Thyroid gland (tissue), 4 donors: ENCODE results near the gene SLC22A17. TPM values are rescaled to one million over a fixed set of nuclear protein-coding genes. Genes with fewer than 3 reads are reported as not detected.

Experiments used
- DNase-seq, 2 donors: peaks; one replicate each; pipeline ENCODE4 v3.0.0-alpha.2; 2019
- H3K27ac ChIP-seq, 3 donors: fragments of 200-600 bp; sonication (generic); 1 replicate in 2 of 3; 2 replicates in 1 of 3; pipeline ENCODE4 v1.5.1; 2016 to 2019; ENCODE audit warnings: mild to moderate bottlenecking in 1 of 3, moderate library complexity in 1 of 3
- H3K27me3 ChIP-seq: fragments of 200-600 bp; sonication (generic); one replicate; pipeline ENCODE4 v1.5.1; 2019
- H3K36me3 ChIP-seq, 2 donors: fragments of 200-600 bp; sonication (generic); one replicate each; pipeline ENCODE4 v1.5.1; 2016 to 2019
- H3K4me1 ChIP-seq, 2 donors: fragments of 200-600 bp; sonication (generic); one replicate each; pipeline ENCODE4 v1.5.1; 2017 to 2019
- H3K4me3 ChIP-seq, 3 donors: fragments of 200-600 bp; sonication (generic); replicated peaks in 1 of 3; 1 replicate in 2 of 3; 2 replicates in 1 of 3; pipeline ENCODE4 v1.5.1; 2016; ENCODE audit warnings: mild to moderate bottlenecking in 1 of 3
- H3K9me3 ChIP-seq: fragments of 200-600 bp; sonication (generic); one replicate; pipeline ENCODE4 v1.5.1; 2017
- CTCF ChIP-seq, 6 experiments: fragments of 200-600 bp in 3 of 6; fragments of 450-650 bp in 3 of 6; sonication (generic) in 3 of 6; IDR thresholded peaks; one replicate each; pipeline ENCODE4 v1.5.1; 2016 to 2019; ENCODE audit warnings: antibody characterized with exemption in 6 of 6, mild to moderate bottlenecking in 2 of 6, inconsistent platforms in 1 of 6, moderate library complexity in 1 of 6
- POLR2A ChIP-seq, 2 donors: fragments of 450-650 bp; IDR thresholded peaks; one replicate each; pipeline ENCODE4 v1.6.1; 2017; ENCODE audit warnings: antibody characterized with exemption in 2 of 2, mild to moderate bottlenecking in 2 of 2, moderate library complexity in 1 of 2
- WGBS, 2 donors: methylation state at CpG; one replicate each; pipeline ENCODE4 v1.1.5; 2017; 5-methylcytosine and 5-hydroxymethylcytosine counted together
- intact Hi-C: fragments of 100-400 bp; cut with DNase I; formaldehyde crosslinking; loops from one replicate; pipeline ENCODE4 v1.15.1; 2023
- total RNA-seq, 4 donors: library from RNA; depleted of rRNA; stranded (reverse); fragments of >200 nt; gene quantifications; one replicate each; pipeline ENCODE4 v1.2.3, GENCODE V29; 2016

SLC22A17 gene
- total RNA-seq, 4 donors from 2014 or later = 27.5 to 94.2 (median 53.7) TPM

GRCh38 chr14:23307687-23308644 lies 44.7 kb downstream of the SLC22A17 start:
- Histone ChIP-seq H3K27me3 (no peaks in the 10 kb centered on the region), H3K4me1 (peaks cover 25 to 35% of the 10 kb centered on the region in 2 donors), H3K9me3 (no peaks in the 10 kb centered on the region), H3K4me3 (peak overlapping the region in 1 of 3 donors; percentile 69), H3K27ac (peak overlapping the region in 2 of 3 donors; percentile 70 to 88), H3K36me3 (peaks cover 3 to 8% of the 10 kb centered on the region in 2 donors)
- DNase-seq = no peak
- intact Hi-C loops = no loop called here
- TF ChIP-seq POLR2A (IDR thresholded peaks at IDR 0.05) (no peak), CTCF (IDR thresholded peaks at IDR 0.05) (no peak)
- 83 to 86% methylated on average over 12 to 22 of the region's 22 CpGs for WGBS, 2 donors

GRCh38 chr14:23307146-23307530 lies 45.5 kb downstream of the SLC22A17 start:
- intact Hi-C loops = no loop called here

DNA sequence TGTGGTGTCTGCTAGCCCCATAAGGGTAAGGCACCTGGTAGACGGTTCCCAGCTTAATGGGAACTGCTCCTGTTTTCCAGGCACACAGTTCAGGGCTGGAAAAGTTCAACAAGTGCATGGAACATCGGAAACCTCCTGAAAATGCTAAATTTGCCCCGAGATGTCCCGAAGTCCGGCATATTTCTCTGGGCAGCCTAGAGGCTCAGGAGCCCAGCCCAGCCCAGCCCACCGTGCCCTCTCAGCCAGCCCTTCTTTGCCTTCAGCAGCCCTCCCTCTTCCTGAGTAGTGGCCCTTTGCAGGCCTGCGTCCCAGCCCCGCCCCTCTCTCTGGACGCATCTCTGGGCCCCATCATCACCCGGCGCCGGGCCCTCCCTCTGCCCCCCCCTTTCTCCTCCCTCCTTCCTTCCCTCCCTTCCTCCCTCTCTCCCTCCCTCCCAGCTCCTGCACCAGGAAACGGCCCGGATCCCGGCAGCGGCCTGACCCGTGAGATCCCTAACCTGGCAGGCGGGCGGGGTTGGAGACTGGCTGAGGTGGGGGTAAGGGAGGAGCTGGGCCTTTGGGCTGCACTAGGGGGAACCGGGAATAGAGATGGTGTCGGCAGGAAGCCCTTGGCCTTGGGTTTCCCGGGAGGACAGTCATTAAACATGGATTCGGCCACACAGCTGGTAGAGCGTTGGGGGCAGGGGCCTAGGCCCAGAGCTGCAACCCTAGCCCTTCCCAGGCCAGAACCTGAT lies 46.1 kb downstream of the SLC22A17 start, which contains the start of gene BCL2L2:
Gene BCL2L2 (plus strand): TSS at position 422 of the 734 bp plus-strand sequence. CDS start 935 bp downstream, outside the sequence.
- peaks cover 3 to 8% of the 10 kb centered on the region in 2 donors for H3K36me3 ChIP-seq
- no peaks in the 10 kb centered on the region for H3K27me3 ChIP-seq
- peak within 1 kb of the TSS; percentile 70 to 88 (median 87) for H3K27ac ChIP-seq
- H3K9me3 ChIP-seq = no peaks in the 10 kb centered on the region
- peak within 1 kb of the TSS in 2 of 3 donors; percentile 69 to 73 for H3K4me3 ChIP-seq
- DNase-seq = peak; percentile 96 to 97
- peak; percentile 41 to 82 for TF ChIP-seq POLR2A (IDR thresholded peaks at IDR 0.05)
- no peak for TF ChIP-seq CTCF (IDR thresholded peaks at IDR 0.05)
- intact Hi-C loops = no loop called here
- 0 to 4% methylated on average over 22 to 24 of the region's 24 CpGs for WGBS, 2 donors
- peaks cover 25 to 38% of the 10 kb centered on the region in 2 donors for H3K4me1 ChIP-seq

More at GRCh38 chr14:23307146-23307530, 45.5 kb downstream of the SLC22A17 start:
- H3K9me3 ChIP-seq = no peaks in the 10 kb centered on the region
- peak overlapping the region; percentile 70 to 88 (median 87) for H3K27ac ChIP-seq
- H3K27me3 ChIP-seq = no peaks in the 10 kb centered on the region
- peak overlapping the region in 2 of 3 donors; percentile 69 to 73 for H3K4me3 ChIP-seq
- H3K4me1 ChIP-seq = peaks cover 25 to 38% of the 10 kb centered on the region in 2 donors
- DNase-seq = no peak
- TF ChIP-seq POLR2A (IDR thresholded peaks at IDR 0.05) = no peak
- no peak for TF ChIP-seq CTCF (IDR thresholded peaks at IDR 0.05)
- 9% methylated on average over 5 of the region's 5 CpGs for WGBS, 2 donors
- H3K36me3 ChIP-seq = peaks cover 3 to 8% of the 10 kb centered on the region in 2 donors

GRCh38 chr14:23302290-23303225 lies 50.1 kb downstream of the SLC22A17 start, which contains the start of gene PPP1R3E:
Gene PPP1R3E (minus strand): TSS chr14:23302859. CDS start chr14:23302576, 283 bp downstream.
- Histone ChIP-seq H3K4me3 (peak within 1 kb of the TSS; percentile 54 to 82 (median 64)), H3K4me1 (peaks cover 20 to 35% of the 10 kb centered on the region in 2 donors), H3K27me3 (no peaks in the 10 kb centered on the region), H3K9me3 (no peaks in the 10 kb centered on the region), H3K27ac (peak within 1 kb of the TSS; percentile 82 to 98 (median 96)), H3K36me3 (peaks cover 0 to 5% of the 10 kb centered on the region in 2 donors)
- intact Hi-C loops = no loop called here
- DNase-seq = peak; percentile 86 to 88
- 3 to 8% methylated on average over 26 to 42 of the region's 81 CpGs for WGBS, 2 donors
- TF ChIP-seq CTCF (IDR thresholded peaks at IDR 0.05) = no peak
- peak in 1 of 2 donors; percentile 70 for TF ChIP-seq POLR2A (IDR thresholded peaks at IDR 0.05)
